ENCODE data around the gene MPPED1. TPM values are rescaled to one million over a fixed set of nuclear protein-coding genes. Genes with fewer than 3 reads are reported as not detected.

MPPED1 gene
- total RNA-seq, 1 donor from 2014 or later = 0.18 TPM

DNA sequence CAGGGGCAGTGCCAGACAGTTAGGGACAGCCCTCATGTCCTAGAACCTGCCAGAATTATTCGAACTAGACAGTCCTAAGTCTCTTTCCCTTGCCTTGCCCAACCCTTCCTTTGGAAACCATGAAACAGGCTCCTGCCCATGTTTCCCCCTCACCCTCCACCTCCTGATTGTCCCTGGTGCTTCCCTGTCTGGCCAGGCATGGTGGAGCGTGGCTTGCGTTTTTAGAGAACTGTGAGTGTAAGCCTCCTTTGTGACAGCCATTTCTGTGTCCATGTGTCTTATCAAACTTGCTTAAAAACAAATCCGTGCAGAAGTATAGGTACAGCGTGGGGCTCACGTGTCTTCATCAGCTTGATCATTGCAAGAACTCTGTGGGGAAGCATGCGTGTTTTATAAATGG lies 54.9 kb downstream of the MPPED1 start:
- Mint-ChIP-seq H3K4me3 (ENCODE audit: unreplicated experiment) (no peak overlapping the region), H3K36me3 (ENCODE audit: low read depth, unreplicated experiment) (no peaks in the 10 kb centered on the region), H3K27ac (ENCODE audit: unreplicated experiment) (no peak overlapping the region), H3K9me3 (ENCODE audit: unreplicated experiment) (no peaks in the 10 kb centered on the region), H3K27me3 (ENCODE audit: unreplicated experiment) (no peaks in the 10 kb centered on the region), H3K4me1 (ENCODE audit: unreplicated experiment) (no peaks in the 10 kb centered on the region)
- no peak for DNase-seq (ENCODE audit: low spot score)
- TF ChIP-seq, protein P1, sequence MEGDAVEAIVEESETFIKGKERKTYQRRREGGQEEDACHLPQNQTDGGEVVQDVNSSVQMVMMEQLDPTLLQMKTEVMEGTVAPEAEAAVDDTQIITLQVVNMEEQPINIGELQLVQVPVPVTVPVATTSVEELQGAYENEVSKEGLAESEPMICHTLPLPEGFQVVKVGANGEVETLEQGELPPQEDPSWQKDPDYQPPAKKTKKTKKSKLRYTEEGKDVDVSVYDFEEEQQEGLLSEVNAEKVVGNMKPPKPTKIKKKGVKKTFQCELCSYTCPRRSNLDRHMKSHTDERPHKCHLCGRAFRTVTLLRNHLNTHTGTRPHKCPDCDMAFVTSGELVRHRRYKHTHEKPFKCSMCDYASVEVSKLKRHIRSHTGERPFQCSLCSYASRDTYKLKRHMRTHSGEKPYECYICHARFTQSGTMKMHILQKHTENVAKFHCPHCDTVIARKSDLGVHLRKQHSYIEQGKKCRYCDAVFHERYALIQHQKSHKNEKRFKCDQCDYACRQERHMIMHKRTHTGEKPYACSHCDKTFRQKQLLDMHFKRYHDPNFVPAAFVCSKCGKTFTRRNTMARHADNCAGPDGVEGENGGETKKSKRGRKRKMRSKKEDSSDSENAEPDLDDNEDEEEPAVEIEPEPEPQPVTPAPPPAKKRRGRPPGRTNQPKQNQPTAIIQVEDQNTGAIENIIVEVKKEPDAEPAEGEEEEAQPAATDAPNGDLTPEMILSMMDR (IDR thresholded peaks at IDR 0.05; ENCODE audit: unreplicated experiment) = no peak

DNA sequence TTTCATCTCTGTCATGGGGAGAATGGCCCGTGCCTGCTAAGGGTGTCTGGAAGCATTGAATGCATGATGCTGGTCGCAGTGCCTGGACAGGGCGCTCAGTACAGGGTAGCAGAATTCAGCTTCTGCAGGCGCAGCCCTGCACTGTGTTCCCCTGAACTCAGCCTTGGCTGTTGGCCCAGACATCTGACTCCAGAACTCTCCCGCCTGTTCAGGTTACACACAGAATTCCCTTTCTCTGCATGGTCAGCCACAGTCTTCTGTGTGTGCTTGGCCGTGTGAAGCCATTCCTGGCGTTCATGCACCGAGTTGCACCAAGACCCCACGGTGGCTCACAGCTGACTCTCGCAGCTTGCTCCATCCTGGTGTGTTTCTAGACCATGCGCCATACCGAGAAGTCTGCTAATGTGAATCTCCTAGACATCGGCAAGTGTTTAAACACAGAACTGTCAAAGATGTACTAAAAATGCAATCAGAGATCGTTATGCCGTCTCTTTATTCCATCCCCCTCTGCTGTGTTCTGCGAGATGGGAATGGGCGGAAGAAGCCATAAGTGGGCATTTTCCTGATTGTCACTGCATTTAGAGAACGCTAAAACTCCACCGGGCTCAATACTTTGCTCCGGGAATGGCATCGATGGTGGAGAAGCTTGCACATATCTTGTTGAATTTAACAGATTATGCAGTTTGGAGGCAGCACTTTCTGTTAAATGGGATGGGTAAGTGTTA lies 55.6 kb downstream of the MPPED1 start:
- Mint-ChIP-seq H3K36me3 (ENCODE audit: low read depth, unreplicated experiment) (no peaks in the 10 kb centered on the region), H3K4me1 (ENCODE audit: unreplicated experiment) (no peaks in the 10 kb centered on the region), H3K4me3 (ENCODE audit: unreplicated experiment) (no peak overlapping the region), H3K27me3 (ENCODE audit: unreplicated experiment) (no peaks in the 10 kb centered on the region), H3K27ac (ENCODE audit: unreplicated experiment) (no peak overlapping the region), H3K9me3 (ENCODE audit: unreplicated experiment) (no peaks in the 10 kb centered on the region)
- TF ChIP-seq, protein P1 (IDR thresholded peaks at IDR 0.05; ENCODE audit: unreplicated experiment) = no peak
- DNase-seq (ENCODE audit: low spot score) = no peak

DNA sequence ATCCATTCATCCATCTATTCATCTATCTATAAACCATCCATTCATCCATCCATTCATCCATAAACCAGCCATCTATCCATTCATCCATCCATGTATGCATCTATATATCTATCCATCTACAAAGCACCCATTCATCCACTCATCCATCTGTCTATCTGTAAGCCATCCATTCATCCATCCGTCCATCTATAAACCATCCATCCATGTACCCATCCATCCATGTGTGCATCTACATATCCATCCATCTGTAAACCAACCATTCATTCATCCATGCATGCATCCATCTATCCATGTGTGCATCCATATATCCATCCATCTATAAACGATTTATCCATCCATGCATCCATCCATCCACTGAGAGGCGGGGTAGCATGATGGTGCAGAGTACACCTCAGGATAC lies 58.4 kb downstream of the MPPED1 start:
- DNase-seq (ENCODE audit: low spot score) = no peak
- Mint-ChIP-seq H3K27me3 (ENCODE audit: unreplicated experiment) (no peaks in the 10 kb centered on the region), H3K36me3 (ENCODE audit: low read depth, unreplicated experiment) (no peaks in the 10 kb centered on the region), H3K9me3 (ENCODE audit: unreplicated experiment) (no peaks in the 10 kb centered on the region), H3K27ac (ENCODE audit: unreplicated experiment) (no peak overlapping the region), H3K4me1 (ENCODE audit: unreplicated experiment) (no peaks in the 10 kb centered on the region), H3K4me3 (ENCODE audit: unreplicated experiment) (no peak overlapping the region)
- TF ChIP-seq, protein P1 (IDR thresholded peaks at IDR 0.05; ENCODE audit: unreplicated experiment) = no peak

DNA sequence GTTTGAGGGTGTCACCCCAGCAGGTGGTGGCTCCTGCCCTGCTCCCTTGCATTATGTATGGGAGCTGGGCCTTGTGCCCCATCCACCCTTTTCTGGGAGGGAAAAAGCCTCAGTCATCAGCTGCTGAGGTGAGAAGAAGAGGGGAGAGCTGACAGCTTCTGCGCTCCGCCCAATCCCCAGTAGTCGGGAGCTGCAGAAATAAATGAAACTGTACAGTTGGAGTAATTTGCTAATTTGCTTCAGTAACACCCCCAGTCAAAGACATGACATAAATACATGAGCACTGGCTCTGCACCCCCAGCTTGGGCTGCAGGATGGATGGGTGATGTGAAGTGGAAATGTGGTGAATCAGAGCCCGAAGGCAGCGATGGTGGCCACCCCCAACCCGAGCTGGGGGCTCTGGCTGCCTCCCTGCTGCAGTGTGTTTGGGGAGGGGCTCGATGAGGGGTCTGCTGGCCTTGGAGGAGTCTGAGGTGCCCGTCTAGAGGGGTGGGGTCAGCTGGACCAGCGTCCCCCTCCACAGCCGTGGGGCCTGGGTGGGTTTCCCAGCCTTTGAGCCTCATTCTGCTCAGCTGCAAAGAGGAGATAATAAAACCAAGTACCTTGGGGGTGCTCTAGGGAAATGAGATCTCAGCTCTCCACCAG lies 59.2 kb downstream of the MPPED1 start:
- no peak overlapping the region for H3K4me3 Mint-ChIP-seq (ENCODE audit: unreplicated experiment)
- H3K4me1 Mint-ChIP-seq (ENCODE audit: unreplicated experiment) = no peaks in the 10 kb centered on the region
- H3K36me3 Mint-ChIP-seq (ENCODE audit: low read depth, unreplicated experiment) = no peaks in the 10 kb centered on the region
- no peaks in the 10 kb centered on the region for H3K9me3 Mint-ChIP-seq (ENCODE audit: unreplicated experiment)
- no peaks in the 10 kb centered on the region for H3K27me3 Mint-ChIP-seq (ENCODE audit: unreplicated experiment)
- TF ChIP-seq, protein P1 (IDR thresholded peaks at IDR 0.05; ENCODE audit: unreplicated experiment) = no peak
- no peak for DNase-seq (ENCODE audit: low spot score)
- no peak overlapping the region for H3K27ac Mint-ChIP-seq (ENCODE audit: unreplicated experiment)

DNA sequence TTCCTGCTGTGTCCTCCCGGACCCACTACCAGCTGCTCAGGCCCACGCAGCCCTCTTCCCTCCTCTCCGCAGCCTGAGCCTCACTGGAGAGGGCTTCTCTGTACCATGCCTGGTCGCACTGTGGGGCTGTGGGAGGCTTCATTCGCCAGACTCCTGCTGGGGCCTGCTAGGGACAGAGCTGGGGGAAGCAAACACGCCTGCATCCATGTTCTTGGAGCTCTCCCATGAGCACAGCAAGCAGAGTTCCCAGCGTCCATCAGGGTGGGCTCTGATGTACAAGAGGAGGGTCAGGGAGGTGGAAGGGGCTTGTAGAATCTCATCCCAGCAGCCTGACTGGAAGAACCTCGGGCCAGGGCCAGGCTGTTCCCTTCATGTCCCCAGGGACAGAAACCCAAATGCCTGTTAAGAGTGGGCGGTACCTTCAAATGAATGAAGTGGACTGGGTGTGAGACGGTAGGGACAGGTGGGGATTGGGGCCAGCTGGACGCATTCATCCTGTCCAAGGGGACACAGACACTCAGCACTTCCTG lies 59.9 kb downstream of the MPPED1 start:
- H3K36me3 Mint-ChIP-seq (ENCODE audit: low read depth, unreplicated experiment) = no peaks in the 10 kb centered on the region
- H3K4me1 Mint-ChIP-seq (ENCODE audit: unreplicated experiment) = no peaks in the 10 kb centered on the region
- no peak overlapping the region for H3K27ac Mint-ChIP-seq (ENCODE audit: unreplicated experiment)
- TF ChIP-seq, protein P1 (IDR thresholded peaks at IDR 0.05; ENCODE audit: unreplicated experiment) = no peak
- H3K4me3 Mint-ChIP-seq (ENCODE audit: unreplicated experiment) = no peak overlapping the region
- DNase-seq (ENCODE audit: low spot score) = no peak
- H3K9me3 Mint-ChIP-seq (ENCODE audit: unreplicated experiment) = no peaks in the 10 kb centered on the region
- no peaks in the 10 kb centered on the region for H3K27me3 Mint-ChIP-seq (ENCODE audit: unreplicated experiment)

All from endothelial cell (in vitro differentiated cells).